Adrenal gland (tissue), 5 donors: ENCODE results near the gene DGKG.

Experiments used
- CTCF ChIP-seq, 6 experiments: fragments of 450-650 bp in 4 of 6; fragments of 200-600 bp in 2 of 6; sonication (generic) in 1 of 6; IDR thresholded peaks; 1 replicate in 5 of 6; 2 replicates in 1 of 6; pipeline versions ENCODE4 v1.5.1 to v1.8.0; 2016 to 2021; ENCODE audit warnings: antibody characterized with exemption in 6 of 6, mild to moderate bottlenecking in 2 of 6, moderate library complexity in 1 of 6
- POLR2A ChIP-seq, 2 donors: fragments of 450-650 bp; IDR thresholded peaks; one replicate each; pipeline ENCODE4 v1.6.1; 2017; ENCODE audit warnings: antibody characterized with exemption in 2 of 2, mild to moderate bottlenecking in 2 of 2, moderate library complexity in 1 of 2
- donor health status: DM: no; HTN: no; CAD: no.

GRCh38 chr3:186316666-186317260 lies 45.3 kb downstream of the DGKG start:
- TF ChIP-seq CTCF (IDR thresholded peaks at IDR 0.05) (no peak), POLR2A (IDR thresholded peaks at IDR 0.05) (no peak)
